IMR-90 (cell line): ENCODE results near the gene NOX3.

ENCODE experiments used
- BHLHE40 ChIP-seq: fragments of 150-350 bp; IDR thresholded peaks from 2 replicates; pipeline ENCODE4 v1.6.1; 2016; ENCODE audit warnings: mild to moderate bottlenecking, low read depth, low read length
- CTCF ChIP-seq: conservative IDR thresholded peaks from 2 replicates; pipeline ENCODE4 v1.5.1; 2012; ENCODE audit warnings: mild to moderate bottlenecking, low read depth, low read length, improper control_type of control experiment
- MAFK ChIP-seq: IDR thresholded peaks from 2 replicates; pipeline ENCODE4 v1.6.1; 2012; ENCODE audit warnings: low read depth, low read length, improper control_type of control experiment
- MXI1 ChIP-seq: IDR thresholded peaks from 2 replicates; pipeline ENCODE4 v1.6.1; 2012; ENCODE audit warnings: low read depth, mild to moderate bottlenecking, low read length, moderate library complexity, borderline replicate concordance
- NFE2L2 ChIP-seq: fragments of 150-350 bp; IDR thresholded peaks from 2 replicates; pipeline ENCODE4 v1.6.1; 2016; ENCODE audit warnings: low read depth, mild to moderate bottlenecking, low read length
- POLR2A ChIP-seq: IDR thresholded peaks from 2 replicates; pipeline ENCODE4 v1.6.1; 2012; ENCODE audit warnings: mild to moderate bottlenecking, low read depth, low read length
- RAD21 ChIP-seq: IDR thresholded peaks from 2 replicates; pipeline ENCODE4 v1.6.1; 2012; ENCODE audit warnings: low read length, improper control_type of control experiment
- RCOR1 ChIP-seq: IDR thresholded peaks from 2 replicates; pipeline ENCODE4 v1.6.1; 2012; ENCODE audit warnings: mild to moderate bottlenecking, low read length, improper control_type of control experiment; ENCODE audit not compliant: insufficient replicate concordance
- USF2 ChIP-seq: fragments of 150-350 bp; IDR thresholded peaks from 2 replicates; pipeline ENCODE4 v1.6.1; 2017; ENCODE audit warnings: mild to moderate bottlenecking, antibody characterized with exemption, low read length, low read depth

GRCh38 chr6:155449450-155450239, 6.0 kb downstream of the NOX3 start:
- TF ChIP-seq CTCF, result no peak
- no peak for TF ChIP-seq MXI1
- TF ChIP-seq NFE2L2, result no peak
- no peak for TF ChIP-seq BHLHE40
- no peak for TF ChIP-seq USF2
- no peak for TF ChIP-seq POLR2A
- TF ChIP-seq RAD21, result no peak
- TF ChIP-seq RCOR1, result no peak
- TF ChIP-seq MAFK, result no peak
